Peyer's patch (tissue), 4 donors: Measurements from ENCODE around the gene HIC2.

Experiments used
- CTCF ChIP-seq, 6 experiments: fragments of 450-650 bp in 4 of 6; fragments of 200-600 bp in 2 of 6; sonication (generic) in 1 of 6; IDR thresholded peaks; one replicate each; pipeline ENCODE4 v1.5.1; 2017 to 2019; ENCODE audit warnings: antibody characterized with exemption in 6 of 6, mild to moderate bottlenecking in 3 of 6, moderate library complexity in 1 of 6
- POLR2A ChIP-seq, 2 donors: fragments of 450-650 bp; IDR thresholded peaks; one replicate each; pipeline ENCODE4 v1.5.1; 2017; ENCODE audit warnings: antibody characterized with exemption in 2 of 2, mild to moderate bottlenecking in 2 of 2, moderate library complexity in 2 of 2

GRCh38 chr22:21446827-21447690 lies 29.9 kb downstream of the HIC2 start:
- TF ChIP-seq POLR2A (IDR thresholded peaks at IDR 0.05) = no peak
- no peak for TF ChIP-seq CTCF (IDR thresholded peaks at IDR 0.05)
